ENCODE data around the gene VARS2. TPM values are rescaled to one million over a fixed set of nuclear protein-coding genes. Genes with fewer than 3 reads are reported as not detected.

Gene VARS2
- total RNA-seq, 1 experiment from 2014 or later = 39.8 TPM

DNA sequence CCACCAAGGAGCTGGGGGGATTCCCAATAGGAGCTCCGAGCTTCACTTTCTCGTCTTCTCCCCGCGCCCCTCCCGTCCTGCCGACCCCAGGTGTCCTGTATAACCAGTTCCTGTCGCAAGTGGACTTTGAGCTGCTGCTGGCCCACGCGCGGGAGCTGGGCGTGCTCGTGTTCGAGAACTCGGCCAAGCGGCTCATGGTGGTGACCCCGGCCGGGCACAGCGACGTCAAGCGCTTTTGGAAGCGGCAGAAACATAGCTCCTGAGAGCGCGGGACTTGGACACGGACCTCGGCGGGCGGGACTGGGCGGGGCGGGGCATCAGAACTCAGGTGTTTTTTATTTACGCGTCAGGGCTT, 340 bp upstream of the VARS2 start:
- CTCF ChIA-PET = interaction anchor here (1.0 to 5.0 kb wide), 13 partner anchors 30 to 183 kb away, joined by 3 to 66 read pairs (median 5); partner anchors contain the start of gene DDR1
- BruUV-seq (replicated peaks) = no TSS peak
- H3K4me3 ChIP-seq (replicated peaks in 1 of 2; ENCODE audit: low read depth in 1 of 2, low read length in 2 of 2) = peak overlapping the region; percentile 17 to 72
- peaks cover 18 to 36% of the 10 kb centered on the region in 2 experiments; a peak in 3 of 4 replicates for H3K36me3 ChIP-seq (ENCODE audit: control insufficient read depth in 1 of 2, insufficient read depth in 2 of 2, low read length in 2 of 2)
- peak overlapping the region; percentile 87 for H3K4me2 ChIP-seq (ENCODE audit: low read length)
- RAD21 ChIA-PET (ENCODE audit: low non-redundant PET in 1 of 2, low total read pairs in 2 of 2, uncharacterized antibody in 2 of 2, unreplicated experiment in 2 of 2) = interaction anchor here (0.6 to 1.2 kb wide), 6 partner anchors 31 to 166 kb away, joined by 3 to 5 read pairs (median 4); no protein-coding TSS in a partner anchor
- H3K79me2 ChIP-seq (ENCODE audit: insufficient read depth, low read length) = peaks cover 8% of the 10 kb centered on the region
- peak overlapping the region; percentile 83 for H3K9ac ChIP-seq (ENCODE audit: low read length)
- no peaks in the 10 kb centered on the region for H3K9me3 ChIP-seq (ENCODE audit: control insufficient read depth in 1 of 2, insufficient read depth in 1 of 2, low read depth in 1 of 2, low read length in 2 of 2)
- DNase-seq (ENCODE audit: low read depth, low spot score) = no peak
- POLR2A ChIA-PET = interaction anchor here (0.6 to 2.0 kb wide), 6 partner anchors 28 to 174 kb away, joined by 3 to 8 read pairs (median 4); partner anchors contain the start of gene DDR1
- H3K27ac ChIP-seq (ENCODE audit: low read depth, low read length) = peak overlapping the region; percentile 71
- ATAC-seq = no peak
- no peaks in the 10 kb centered on the region for H3K27me3 ChIP-seq (ENCODE audit: insufficient read depth, low read length)
- TF ChIP-seq ELF1 (IDR thresholded peaks at IDR 0.05; ENCODE audit: borderline replicate concordance, low read depth) (no peak), POLR2A (IDR thresholded peaks at IDR 0.05; ENCODE audit: borderline replicate concordance, extremely low read depth, insufficient read depth, insufficient read length) (no peak), POLR2AphosphoS5 (IDR thresholded peaks at IDR 0.05; ENCODE audit: low read depth, low read length) (no peak), YY1 (IDR thresholded peaks at IDR 0.05; ENCODE audit: extremely low read depth, insufficient replicate concordance, low read depth, low read length) (no peak), SRF (IDR thresholded peaks at IDR 0.05; ENCODE audit: low read depth) (no peak), JUND (IDR thresholded peaks at IDR 0.05) (no peak), CBX3 (IDR thresholded peaks at IDR 0.05; ENCODE audit: low read depth) (no peak)
- TF ChIP-seq, protein P1, sequence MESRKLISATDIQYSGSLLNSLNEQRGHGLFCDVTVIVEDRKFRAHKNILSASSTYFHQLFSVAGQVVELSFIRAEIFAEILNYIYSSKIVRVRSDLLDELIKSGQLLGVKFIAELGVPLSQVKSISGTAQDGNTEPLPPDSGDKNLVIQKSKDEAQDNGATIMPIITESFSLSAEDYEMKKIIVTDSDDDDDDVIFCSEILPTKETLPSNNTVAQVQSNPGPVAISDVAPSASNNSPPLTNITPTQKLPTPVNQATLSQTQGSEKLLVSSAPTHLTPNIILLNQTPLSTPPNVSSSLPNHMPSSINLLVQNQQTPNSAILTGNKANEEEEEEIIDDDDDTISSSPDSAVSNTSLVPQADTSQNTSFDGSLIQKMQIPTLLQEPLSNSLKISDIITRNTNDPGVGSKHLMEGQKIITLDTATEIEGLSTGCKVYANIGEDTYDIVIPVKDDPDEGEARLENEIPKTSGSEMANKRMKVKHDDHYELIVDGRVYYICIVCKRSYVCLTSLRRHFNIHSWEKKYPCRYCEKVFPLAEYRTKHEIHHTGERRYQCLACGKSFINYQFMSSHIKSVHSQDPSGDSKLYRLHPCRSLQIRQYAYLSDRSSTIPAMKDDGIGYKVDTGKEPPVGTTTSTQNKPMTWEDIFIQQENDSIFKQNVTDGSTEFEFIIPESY (IDR thresholded peaks at IDR 0.05; ENCODE audit: extremely low read depth, insufficient replicate concordance, low read length) = no peak
- TF ChIP-seq, protein P2, sequence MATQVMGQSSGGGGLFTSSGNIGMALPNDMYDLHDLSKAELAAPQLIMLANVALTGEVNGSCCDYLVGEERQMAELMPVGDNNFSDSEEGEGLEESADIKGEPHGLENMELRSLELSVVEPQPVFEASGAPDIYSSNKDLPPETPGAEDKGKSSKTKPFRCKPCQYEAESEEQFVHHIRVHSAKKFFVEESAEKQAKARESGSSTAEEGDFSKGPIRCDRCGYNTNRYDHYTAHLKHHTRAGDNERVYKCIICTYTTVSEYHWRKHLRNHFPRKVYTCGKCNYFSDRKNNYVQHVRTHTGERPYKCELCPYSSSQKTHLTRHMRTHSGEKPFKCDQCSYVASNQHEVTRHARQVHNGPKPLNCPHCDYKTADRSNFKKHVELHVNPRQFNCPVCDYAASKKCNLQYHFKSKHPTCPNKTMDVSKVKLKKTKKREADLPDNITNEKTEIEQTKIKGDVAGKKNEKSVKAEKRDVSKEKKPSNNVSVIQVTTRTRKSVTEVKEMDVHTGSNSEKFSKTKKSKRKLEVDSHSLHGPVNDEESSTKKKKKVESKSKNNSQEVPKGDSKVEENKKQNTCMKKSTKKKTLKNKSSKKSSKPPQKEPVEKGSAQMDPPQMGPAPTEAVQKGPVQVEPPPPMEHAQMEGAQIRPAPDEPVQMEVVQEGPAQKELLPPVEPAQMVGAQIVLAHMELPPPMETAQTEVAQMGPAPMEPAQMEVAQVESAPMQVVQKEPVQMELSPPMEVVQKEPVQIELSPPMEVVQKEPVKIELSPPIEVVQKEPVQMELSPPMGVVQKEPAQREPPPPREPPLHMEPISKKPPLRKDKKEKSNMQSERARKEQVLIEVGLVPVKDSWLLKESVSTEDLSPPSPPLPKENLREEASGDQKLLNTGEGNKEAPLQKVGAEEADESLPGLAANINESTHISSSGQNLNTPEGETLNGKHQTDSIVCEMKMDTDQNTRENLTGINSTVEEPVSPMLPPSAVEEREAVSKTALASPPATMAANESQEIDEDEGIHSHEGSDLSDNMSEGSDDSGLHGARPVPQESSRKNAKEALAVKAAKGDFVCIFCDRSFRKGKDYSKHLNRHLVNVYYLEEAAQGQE (IDR thresholded peaks at IDR 0.05; ENCODE audit: low read depth) = no peak
- H4K20me1 ChIP-seq (ENCODE audit: insufficient read depth) = no peaks in the 10 kb centered on the region
- peaks cover 14 to 32% of the 10 kb centered on the region in 2 experiments; a peak in 3 of 4 replicates for H3K4me1 ChIP-seq (ENCODE audit: control insufficient read depth in 1 of 2, insufficient read depth in 2 of 2, low read length in 2 of 2)
- H2AFZ ChIP-seq (ENCODE audit: low read depth, low read length, poor library complexity, severe bottlenecking) = no peak overlapping the region
- intact Hi-C loops (cut with micrococcal nuclease) = loop anchor here (1.0 to 2.0 kb wide), 3 partner anchors 85 to 279 kb away; no protein-coding TSS in a partner anchor
- no peaks in the 10 kb centered on the region for H3K9me2 ChIP-seq (ENCODE audit: insufficient read depth)
